H1 (cell line): ENCODE data around the gene KRT24. TPM values are rescaled to one million over a fixed set of nuclear protein-coding genes. Genes with fewer than 3 reads are reported as not detected.

Experiments used
- CTCF ChIA-PET: fragments of 300-600 bp; sonication (Branson Sonifier 250); formaldehyde crosslinking; loops from one replicate; lab custom pipeline; 2021; ENCODE audit not compliant: partially characterized antibody; lab: Charles Lee
- POLR2A ChIA-PET: fragments of 300-600 bp; sonication (Branson Sonifier 250); formaldehyde crosslinking; loops from one replicate; lab custom pipeline; 2021; ENCODE audit warnings: inconsistent platforms; ENCODE audit not compliant: partially characterized antibody; lab: Charles Lee
- DNase-seq, 2 experiments: peaks; one replicate each; pipeline versions ENCODE4 v3.0.0 to v3.0.0-alpha.2; 2010 to 2022; ENCODE audit warnings: low spot score in 2 of 2, low read depth in 1 of 2, mixed read lengths in 1 of 2
- FAIRE-seq: peaks from 2 replicates; lab custom pipeline; 2011; peaks lifted over from hg19 to GRCh38; lab: Jason Lieb, UNC
- H2AFZ ChIP-seq: 2 replicates; pipeline ENCODE4 v1.8.1; 2012; ENCODE audit warnings: low read length, inconsistent platforms
- H2AK5ac ChIP-seq: 2 replicates; pipeline ENCODE4 v1.6.1; 2013; ENCODE audit warnings: low read depth, low read length
- H2BK120ac ChIP-seq: replicated peaks from 2 replicates; pipeline ENCODE3; 2013; ENCODE audit warnings: low read depth, low read length, inconsistent platforms
- H2BK12ac ChIP-seq: 2 replicates; pipeline ENCODE4 v1.6.1; 2013; ENCODE audit warnings: low read depth, low read length
- H2BK15ac ChIP-seq: 2 replicates; pipeline ENCODE4 v1.6.1; 2013; ENCODE audit warnings: low read length
- H2BK20ac ChIP-seq: 2 replicates; pipeline ENCODE4 v1.6.1; 2013; ENCODE audit warnings: low read length
- H2BK5ac ChIP-seq: 2 replicates; pipeline ENCODE4 v1.6.1; 2013; ENCODE audit warnings: low read depth, low read length
- H3K14ac ChIP-seq: 2 replicates; pipeline ENCODE4 v1.6.1; 2013; ENCODE audit warnings: inconsistent platforms; ENCODE audit not compliant: insufficient read length
- H3K18ac ChIP-seq: 2 replicates; pipeline ENCODE4 v1.6.1; 2013; ENCODE audit warnings: low read length; ENCODE audit errors: extremely low read depth
- H3K23ac ChIP-seq: 2 replicates; pipeline ENCODE4 v1.6.1; 2013; ENCODE audit warnings: inconsistent platforms; ENCODE audit not compliant: insufficient read length
- H3K23me2 ChIP-seq: 2 replicates; pipeline ENCODE4 v1.6.1; 2013; ENCODE audit warnings: low read depth, low read length
- H3K27ac ChIP-seq: 2 replicates; pipeline ENCODE4 v1.6.1; 2011; ENCODE audit warnings: low read depth, low read length, inconsistent platforms
- H3K27me3 ChIP-seq, 4 experiments: replicated peaks in 1 of 4; 1 replicate in 1 of 4; 2 replicates in 3 of 4; pipeline versions ENCODE4 v1.6.1 to v1.8.1; 2011 to 2013; ENCODE audit warnings: low read length in 3 of 4, mild to moderate bottlenecking in 3 of 4, inconsistent platforms in 2 of 4, mixed read lengths in 2 of 4, moderate library complexity in 1 of 4; ENCODE audit not compliant: control insufficient read depth in 3 of 4, insufficient read depth in 3 of 4; ENCODE audit errors: extremely low read depth in 1 of 4
- H3K36me3 ChIP-seq, 4 experiments: 2 replicates each; pipeline versions ENCODE4 v1.6.1 to v1.8.1; 2011 to 2013; ENCODE audit warnings: mild to moderate bottlenecking in 4 of 4, low read length in 3 of 4, moderate library complexity in 2 of 4, control low read depth in 1 of 4, inconsistent platforms in 1 of 4; ENCODE audit not compliant: insufficient read depth in 4 of 4, control insufficient read depth in 2 of 4
- H3K4ac ChIP-seq: replicated peaks from 2 replicates; pipeline ENCODE3; 2013; ENCODE audit warnings: low read length, low read depth, mixed read lengths, inconsistent platforms; ENCODE audit not compliant: insufficient read length
- H3K4me1 ChIP-seq, 4 experiments: replicated peaks in 1 of 4; 1 replicate in 1 of 4; 2 replicates in 3 of 4; pipeline versions ENCODE4 v1.6.1 to v1.8.1; 2011 to 2013; ENCODE audit warnings: low read length in 3 of 4, inconsistent platforms in 2 of 4, mixed read lengths in 1 of 4; ENCODE audit not compliant: insufficient read depth in 4 of 4, control insufficient read depth in 3 of 4
- H3K4me2 ChIP-seq, 2 experiments: 2 replicates each; pipeline versions ENCODE4 v1.6.1 to v1.8.1; 2011 to 2013; ENCODE audit warnings: low read depth in 2 of 2, low read length in 2 of 2, control low read depth in 1 of 2, inconsistent platforms in 1 of 2, mild to moderate bottlenecking in 1 of 2; ENCODE audit not compliant: insufficient read depth in 1 of 2
- H3K4me3 ChIP-seq, 4 experiments: fragments of 200-600, 300-600 bp in 1 of 4; sonication (generic), shearing (Covaris generic), sonication (Bioruptor Twin) in 1 of 4; 2 replicates each; pipeline versions ENCODE4 v1.5.1 to v1.8.1; 2011 to 2016; ENCODE audit warnings: low read length in 4 of 4, low read depth in 3 of 4, control low read depth in 2 of 4, inconsistent platforms in 2 of 4, mild to moderate bottlenecking in 2 of 4, mixed read lengths in 1 of 4, moderate library complexity in 1 of 4; ENCODE audit not compliant: insufficient read depth in 2 of 4; ENCODE audit errors: extremely low read depth in 1 of 4
- H3K56ac ChIP-seq: replicated peaks from 2 replicates; pipeline ENCODE3; 2013; ENCODE audit warnings: low read depth, mild to moderate bottlenecking, mixed read lengths, low read length, inconsistent platforms; ENCODE audit not compliant: insufficient read length
- H3K79me1 ChIP-seq: 2 replicates; pipeline ENCODE4 v1.6.1; 2013; ENCODE audit warnings: low read depth, low read length, control low read depth
- H3K79me2 ChIP-seq, 2 experiments: 2 replicates each; pipeline versions ENCODE4 v1.6.1 to v1.8.1; 2012 to 2013; ENCODE audit warnings: low read length in 2 of 2, mild to moderate bottlenecking in 2 of 2, inconsistent platforms in 1 of 2; ENCODE audit not compliant: insufficient read depth in 2 of 2, control insufficient read depth in 1 of 2
- H3K9ac ChIP-seq, 4 experiments: replicated peaks in 1 of 4; 1 replicate in 1 of 4; 2 replicates in 3 of 4; pipeline versions ENCODE4 v1.6.1 to v1.8.1; 2011 to 2013; ENCODE audit warnings: low read depth in 3 of 4, low read length in 3 of 4, control low read depth in 2 of 4, mild to moderate bottlenecking in 2 of 4, moderate library complexity in 2 of 4, inconsistent platforms in 1 of 4; ENCODE audit errors: extremely low read depth in 1 of 4
- H3K9me3 ChIP-seq, 2 experiments: 2 replicates each; pipeline versions ENCODE4 v1.6.1 to v1.8.1; 2012 to 2013; ENCODE audit warnings: mild to moderate bottlenecking in 2 of 2, moderate library complexity in 2 of 2, control low read depth in 1 of 2, inconsistent platforms in 1 of 2, low read depth in 1 of 2, low read length in 1 of 2, mixed read lengths in 1 of 2; ENCODE audit not compliant: insufficient read depth in 2 of 2
- H4K20me1 ChIP-seq, 2 experiments: replicated peaks in 1 of 2; 2 replicates each; pipeline versions ENCODE3 to v1.8.1; 2011 to 2013; ENCODE audit warnings: inconsistent platforms in 2 of 2, low read length in 2 of 2, mild to moderate bottlenecking in 1 of 2; ENCODE audit not compliant: insufficient read depth in 2 of 2, control insufficient read depth in 1 of 2
- H4K5ac ChIP-seq: 2 replicates; pipeline ENCODE4 v1.6.1; 2013; ENCODE audit warnings: low read length, low read depth, mixed read lengths, inconsistent platforms; ENCODE audit not compliant: insufficient read length
- H4K8ac ChIP-seq: 2 replicates; pipeline ENCODE4 v1.8.0; 2013; ENCODE audit warnings: mild to moderate bottlenecking, moderate library complexity, low read length, inconsistent platforms; ENCODE audit not compliant: insufficient read depth; ENCODE audit errors: extremely low read depth
- H4K91ac ChIP-seq: replicated peaks from 2 replicates; pipeline ENCODE3; 2013; ENCODE audit warnings: low read length, mixed read lengths, inconsistent platforms; ENCODE audit not compliant: insufficient read length
- CHD1 ChIP-seq: IDR thresholded peaks from 2 replicates; pipeline ENCODE4 v1.6.1; 2012; ENCODE audit warnings: low read depth, low read length, improper control_type of control experiment
- CREB1 ChIP-seq: IDR thresholded peaks from 2 replicates; pipeline ENCODE4 v1.6.1; 2012; ENCODE audit warnings: inconsistent platforms
- CTBP2 ChIP-seq: IDR thresholded peaks from 2 replicates; pipeline ENCODE4 v1.7.0; 2011; ENCODE audit warnings: borderline replicate concordance, mild to moderate bottlenecking, moderate library complexity, mixed read lengths, low read length; ENCODE audit not compliant: insufficient read depth, insufficient read length
- EZH2 ChIP-seq: fragments of 200-600 bp; sonication (generic); IDR thresholded peaks from 2 replicates; pipeline ENCODE4 v1.7.1; 2012; ENCODE audit warnings: low read depth, mild to moderate bottlenecking, moderate library complexity, low read length, inconsistent platforms; ENCODE audit not compliant: severe bottlenecking
- GABPA ChIP-seq: IDR thresholded peaks from 2 replicates; pipeline ENCODE4 v1.6.1; 2011; ENCODE audit warnings: mild to moderate bottlenecking, low read length, moderate library complexity, borderline replicate concordance; ENCODE audit not compliant: insufficient read depth
- KDM1A ChIP-seq: fragments of 200-600, 300-600 bp; sonication (generic); IDR thresholded peaks from 2 replicates; pipeline ENCODE4 v1.7.1; 2016; ENCODE audit warnings: mild to moderate bottlenecking, low read length, borderline replicate concordance
- KDM4A ChIP-seq: IDR thresholded peaks from one replicate; pipeline ENCODE4 v1.7.1; 2012; ENCODE audit warnings: low read depth, mild to moderate bottlenecking, moderate library complexity, low read length, inconsistent platforms; ENCODE audit not compliant: severe bottlenecking
- KDM5A ChIP-seq: fragments of 200-600 bp; IDR thresholded peaks from 2 replicates; pipeline ENCODE4 v1.7.1; 2012; ENCODE audit warnings: mild to moderate bottlenecking, low read length, inconsistent platforms, mixed read lengths
- MAFK ChIP-seq: IDR thresholded peaks from 2 replicates; pipeline ENCODE4 v1.6.1; 2012; ENCODE audit warnings: low read depth, mild to moderate bottlenecking, improper control_type of control experiment, low read length
- PHF8 ChIP-seq: fragments of 200-600 bp; sonication (generic); conservative IDR thresholded peaks from 2 replicates; pipeline ENCODE4 v1.7.1; 2012; ENCODE audit warnings: low read depth, mild to moderate bottlenecking, inconsistent platforms, low read length, moderate library complexity
- POLR2A ChIP-seq, 2 experiments: IDR thresholded peaks; 1 replicate in 1 of 2; 2 replicates in 1 of 2; pipeline ENCODE4 v1.6.1; 2011; ENCODE audit warnings: low read depth in 2 of 2, low read length in 2 of 2, mild to moderate bottlenecking in 2 of 2; ENCODE audit errors: control extremely low read depth in 1 of 2
- POLR2AphosphoS5 ChIP-seq: IDR thresholded peaks from 2 replicates; pipeline ENCODE4 v1.6.1; 2011; ENCODE audit warnings: low read depth, low read length
- POU5F1 ChIP-seq: IDR thresholded peaks from 2 replicates; pipeline ENCODE4 v1.6.1; 2011; ENCODE audit warnings: low read depth, mild to moderate bottlenecking, low read length, moderate library complexity
- RFX5 ChIP-seq: IDR thresholded peaks from 2 replicates; pipeline ENCODE4 v1.6.1; 2011; ENCODE audit warnings: low read depth, low read length, improper control_type of control experiment, borderline replicate concordance
- TAF1 ChIP-seq: IDR thresholded peaks from 2 replicates; pipeline ENCODE4 v1.6.1; 2011; ENCODE audit warnings: mild to moderate bottlenecking, low read depth, low read length
- ZNF274 ChIP-seq: IDR thresholded peaks from 2 replicates; pipeline ENCODE4 v1.7.0; 2012; ENCODE audit warnings: low read length, borderline replicate concordance; ENCODE audit errors: extremely low read depth
- WGBS, 2 experiments: shearing (Covaris generic) in 1 of 2; methylation state at CpG; one replicate each; pipeline versions ENCODE4 v1.1.6 to v1.1.7; 2013 to 2015; ENCODE audit warnings: low lambda C conversion rate in 2 of 2, mixed read lengths in 2 of 2, inconsistent platforms in 1 of 2, low coverage in 1 of 2, missing lambda C conversion rate in 1 of 2; ENCODE audit not compliant: insufficient replicate concordance in 2 of 2, insufficient coverage in 1 of 2, insufficient read length in 1 of 2; ENCODE audit errors: extremely low coverage in 1 of 2, missing lambda C conversion rate in 1 of 2; 5-methylcytosine and 5-hydroxymethylcytosine counted together
- polyA plus RNA-seq, 7 experiments: library from polyadenylated mRNA; depleted of rRNA in 3 of 7; stranded (reverse) in 5 of 7; unstranded in 2 of 7; fragments of >200 nt in 5 of 7; fragments of 200-250 nt in 2 of 7; gene quantifications; 1 replicate in 5 of 7; 2 replicates in 1 of 7; 4 replicates in 1 of 7; pipeline versions ENCODE4 v1.2.1 to v1.2.3, GENCODE V29; 2011 to 2013; ENCODE audit warnings: missing spikeins in 2 of 7, mixed read lengths in 2 of 7
- total RNA-seq: library from RNA; stranded (reverse); fragmentation: NEBNext Ultra II Directional; extraction: Animal tissue kit (Norgen Biotek cat#: 25700); gene quantifications from 2 replicates; pipeline ENCODE4 v1.2.1, GENCODE V29; 2021

The KRT24 gene
- total and polyA plus RNA-seq, 2 of the 8 experiments (the other 6 are each of a cell fraction or from before 2014, with no cell fraction given) = not detected

GRCh38 chr17:40735016-40735415 lies 31.5 kb upstream of the KRT24 start:
- Histone ChIP-seq H3K18ac (no peak overlapping the region), H3K14ac (no peak overlapping the region), H3K56ac (no peak overlapping the region), H3K23me2 (no peaks in the 10 kb centered on the region), H2AK5ac (no peak overlapping the region), H3K4ac (no peak overlapping the region), H3K4me3 (no peak overlapping the region), H4K91ac (no peak overlapping the region), H3K79me2 (no peaks in the 10 kb centered on the region), H3K36me3 (no peaks in the 10 kb centered on the region), H2BK20ac (no peak overlapping the region), H3K27me3 (no peaks in the 10 kb centered on the region), H3K9me3 (peaks cover 5 to 6% of the 10 kb centered on the region in 2 experiments; a peak in 2 of 4 replicates), H4K8ac (no peak overlapping the region), H2BK15ac (no peak overlapping the region), H3K23ac (no peak overlapping the region), H3K79me1 (no peaks in the 10 kb centered on the region), H2BK120ac (no peak overlapping the region), H3K4me1 (no peaks in the 10 kb centered on the region), H4K20me1 (no peaks in the 10 kb centered on the region), H3K4me2 (no peak overlapping the region), H3K27ac (no peak overlapping the region), H2AFZ (no peak overlapping the region), H2BK12ac (no peak overlapping the region), H2BK5ac (no peak overlapping the region), H3K9ac (no peak overlapping the region), H4K5ac (no peak overlapping the region)
- FAIRE-seq = no peak
- DNase-seq = no peak
- POLR2A ChIA-PET = interaction anchor here (1.2 kb wide), 1 partner anchor 12 kb away, joined by 3 read pairs; no protein-coding TSS in a partner anchor
- CTCF ChIA-PET = interaction anchor here (1.0 to 1.5 kb wide), 2 partner anchors 9 kb away, joined by 4 to 7 read pairs; no protein-coding TSS in a partner anchor
- WGBS, 2 experiments = 93% methylated on average over 1 of the region's 1 CpG; no CpG with 5 or more reads in 1 of the 2 experiments
- TF ChIP-seq KDM1A = no peak
- TF ChIP-seq POLR2AphosphoS5 = no peak
- TF ChIP-seq KDM5A = no peak
- TF ChIP-seq POLR2A (IDR thresholded peaks at IDR 0.05; ENCODE audit: control extremely low read depth in 1 of 2, low read depth in 2 of 2, low read length in 2 of 2) = no peak
- TF ChIP-seq PHF8 = no peak
- no peak for TF ChIP-seq ZNF274
- no peak for TF ChIP-seq POU5F1
- no peak for TF ChIP-seq CREB1
- no peak for TF ChIP-seq GABPA
- TF ChIP-seq RFX5 = no peak
- no peak for TF ChIP-seq CTBP2
- TF ChIP-seq EZH2 = no peak
- TF ChIP-seq CHD1 = no peak
- TF ChIP-seq TAF1 = no peak
- no peak for TF ChIP-seq MAFK
- no peak for TF ChIP-seq KDM4A
